Measurements from ENCODE around the gene ANKRD50.

Gene ANKRD50

GRCh38 chr4:124727331-124727890 is 14.9 kb upstream of the ANKRD50 start:
- H3K4me3 ChIP-seq (ENCODE audit: low read depth, low read length) = no peak overlapping the region
- no peak for TF ChIP-seq CTCF (conservative IDR thresholded peaks at IDR 0.05; ENCODE audit: low read depth, low read length)
- DNase-seq (ENCODE audit: low read depth) = no peak

- H3K4me3 ChIP-seq (ENCODE audit: low read depth, low read length) = no peak overlapping the region
- no peak for TF ChIP-seq CTCF (conservative IDR thresholded peaks at IDR 0.05; ENCODE audit: low read depth, low read length)
- DNase-seq (ENCODE audit: low read depth) = no peak
Measured at GRCh38 chr4:124726269-124726668, 13.7 kb upstream of the ANKRD50 start.

GRCh38 chr4:124722071-124722470 is 9.5 kb upstream of the ANKRD50 start:
- TF ChIP-seq CTCF (conservative IDR thresholded peaks at IDR 0.05; ENCODE audit: low read depth, low read length) = no peak
- H3K4me3 ChIP-seq (ENCODE audit: low read depth, low read length) = no peak overlapping the region
- DNase-seq (ENCODE audit: low read depth) = peak; percentile 39

GRCh38 chr4:124717101-124717500 is 4.6 kb upstream of the ANKRD50 start:
- TF ChIP-seq CTCF (conservative IDR thresholded peaks at IDR 0.05; ENCODE audit: low read depth, low read length) = no peak
- no peak for DNase-seq (ENCODE audit: low read depth)
- H3K4me3 ChIP-seq (ENCODE audit: low read depth, low read length) = no peak overlapping the region

GRCh38 chr4:124713185-124713592 is 657 bp upstream of the ANKRD50 start:
- DNase-seq (ENCODE audit: low read depth) = peak; percentile 85
- H3K4me3 ChIP-seq (ENCODE audit: low read depth, low read length) = peak overlapping the region; percentile 87
- peak; percentile 63 for TF ChIP-seq CTCF (conservative IDR thresholded peaks at IDR 0.05; ENCODE audit: low read depth, low read length)

- peak overlapping the region; percentile 87 for H3K4me3 ChIP-seq (ENCODE audit: low read depth, low read length)
- peak; percentile 90 for DNase-seq (ENCODE audit: low read depth)
- peak; percentile 56 for TF ChIP-seq CTCF (conservative IDR thresholded peaks at IDR 0.05; ENCODE audit: low read depth, low read length)
Measured at GRCh38 chr4:124711471-124712371, 811 bp downstream of the ANKRD50 start.

Measured in choroid plexus epithelial cell (primary cell).